Suppressor macrophage (primary cell): ENCODE results near the gene BATF3.

Experiments used
- DNase-seq, 4 experiments: peaks; one replicate each; pipeline ENCODE4 v3.0.0-alpha.2; 2020 to 2022

BATF3 gene

DNA sequence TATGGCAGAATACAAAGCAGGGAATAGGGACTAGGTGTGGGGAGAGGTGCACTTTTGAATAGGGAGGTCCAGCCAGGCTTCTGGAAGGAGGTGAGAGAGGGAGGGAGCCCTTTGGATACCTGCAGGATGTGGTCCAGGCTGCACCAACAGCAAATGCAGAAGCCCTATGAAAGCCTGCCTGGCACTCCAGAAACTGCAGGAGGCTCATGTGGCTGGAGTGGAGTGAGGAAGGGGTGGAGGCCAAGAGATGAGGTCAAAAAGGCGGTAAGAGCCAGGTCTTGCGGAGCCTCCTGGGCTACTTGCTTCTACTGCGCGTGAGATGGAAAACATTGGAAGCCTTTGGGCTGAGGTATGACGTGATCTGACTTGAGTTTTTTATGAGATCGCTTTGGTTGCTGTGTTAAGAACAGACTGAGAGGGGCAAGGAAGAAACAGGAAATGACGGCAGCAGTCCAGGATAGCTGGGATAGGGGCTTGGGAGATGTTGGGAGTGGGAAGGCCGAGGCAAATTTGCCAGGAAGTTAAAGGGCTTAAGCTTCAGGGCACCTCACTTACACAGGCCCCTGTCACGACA, 4.4 kb upstream of the BATF3 start:
- no peak for DNase-seq

GRCh38 chr1:212702672-212703071, 3.0 kb upstream of the BATF3 start:
- no peak for DNase-seq

- DNase-seq: no peak
Observed at GRCh38 chr1:212701910-212702309, 2.3 kb upstream of the BATF3 start.

DNA sequence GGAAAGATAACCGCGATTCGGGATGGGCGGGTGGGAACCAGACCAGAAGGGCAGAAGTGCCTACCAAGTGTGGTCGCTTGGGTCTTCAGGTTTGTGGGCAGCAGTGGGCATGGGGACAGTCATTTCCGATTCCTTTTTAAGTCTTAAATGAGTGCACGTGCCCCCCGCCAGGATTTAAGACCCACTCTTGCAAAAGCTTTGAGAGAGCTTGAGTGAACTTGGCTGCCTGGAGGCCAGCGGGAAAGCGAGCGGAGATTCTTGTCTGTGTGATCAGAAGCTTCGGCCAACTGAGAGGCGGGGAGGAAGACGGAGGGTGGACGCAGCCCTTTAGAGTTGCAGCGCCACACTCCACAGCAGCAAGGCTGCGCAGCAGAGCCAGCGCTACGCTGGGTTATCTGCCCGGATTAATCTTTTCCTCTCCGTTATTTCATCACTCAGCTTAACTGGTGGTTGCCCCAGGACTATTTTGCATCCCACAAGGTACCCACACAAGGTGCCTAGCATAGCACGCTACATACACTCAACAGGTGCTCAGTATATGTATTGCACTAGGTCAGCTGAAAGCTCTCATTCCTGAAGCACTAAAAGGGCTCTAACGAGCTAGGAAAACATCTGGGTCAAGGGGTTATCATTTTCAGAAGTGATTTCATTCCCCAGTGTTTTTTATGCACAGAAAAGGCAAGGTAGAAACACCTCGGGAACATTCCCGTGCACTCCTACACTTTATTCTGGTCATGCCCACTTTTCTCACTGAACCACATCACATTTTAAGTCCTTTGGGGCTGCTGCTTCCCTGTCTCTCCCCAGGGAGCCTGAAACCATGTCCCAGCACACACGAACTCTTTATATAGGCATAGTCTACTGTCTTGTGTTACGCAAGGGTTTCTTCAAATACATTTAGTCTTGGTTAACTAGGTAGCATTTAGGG, 1.5 kb upstream of the BATF3 start:
- DNase-seq: peak; percentile 36 to 72 (median 60)

GRCh38 chr1:212700223-212700891, 717 bp upstream of the BATF3 start:
- peak in 3 of 4 experiments; percentile 30 to 60 (median 48) for DNase-seq

- peak; percentile 63 to 86 (median 74) for DNase-seq
Observed at GRCh38 chr1:212699104-212699624, 476 bp downstream of the BATF3 start.

GRCh38 chr1:212698467-212699103, 1.1 kb downstream of the BATF3 start:
- no peak for DNase-seq

DNA sequence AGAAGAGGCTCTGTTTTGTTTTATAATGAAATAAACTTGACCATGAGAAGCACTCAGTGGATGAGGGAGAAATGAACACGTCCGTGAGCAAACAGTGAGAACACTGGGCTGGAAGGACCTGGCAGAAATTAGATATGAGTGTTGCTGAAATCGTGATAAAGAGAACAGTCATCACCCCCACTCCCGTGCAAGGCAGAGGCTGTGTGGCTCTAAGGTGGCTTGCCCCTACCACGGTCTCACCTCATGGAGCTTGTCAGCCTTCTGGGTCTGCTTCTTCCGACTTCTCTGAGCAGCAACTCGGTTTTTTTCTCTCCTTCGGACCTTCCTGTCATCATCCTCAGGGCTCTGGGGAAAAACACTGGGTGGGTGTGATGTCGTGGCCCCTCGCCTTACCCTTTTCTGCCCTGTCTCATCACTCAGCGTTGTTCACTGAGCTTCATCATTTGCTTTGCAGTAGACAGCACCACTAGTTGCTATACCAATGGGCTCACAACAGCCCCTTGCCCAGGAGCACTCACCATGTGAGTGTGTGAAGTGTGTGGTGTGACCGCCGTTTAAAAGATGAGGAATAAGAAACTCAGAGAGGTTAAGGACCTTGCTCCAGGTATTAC, 2.8 kb downstream of the BATF3 start:
- no peak for DNase-seq

GRCh38 chr1:212692774-212693644, 6.6 kb downstream of the BATF3 start:
- no peak for DNase-seq

GRCh38 chr1:212691561-212692071, 8.0 kb downstream of the BATF3 start:
- no peak for DNase-seq

GRCh38 chr1:212690816-212691403, 8.7 kb downstream of the BATF3 start:
- no peak for DNase-seq

DNA sequence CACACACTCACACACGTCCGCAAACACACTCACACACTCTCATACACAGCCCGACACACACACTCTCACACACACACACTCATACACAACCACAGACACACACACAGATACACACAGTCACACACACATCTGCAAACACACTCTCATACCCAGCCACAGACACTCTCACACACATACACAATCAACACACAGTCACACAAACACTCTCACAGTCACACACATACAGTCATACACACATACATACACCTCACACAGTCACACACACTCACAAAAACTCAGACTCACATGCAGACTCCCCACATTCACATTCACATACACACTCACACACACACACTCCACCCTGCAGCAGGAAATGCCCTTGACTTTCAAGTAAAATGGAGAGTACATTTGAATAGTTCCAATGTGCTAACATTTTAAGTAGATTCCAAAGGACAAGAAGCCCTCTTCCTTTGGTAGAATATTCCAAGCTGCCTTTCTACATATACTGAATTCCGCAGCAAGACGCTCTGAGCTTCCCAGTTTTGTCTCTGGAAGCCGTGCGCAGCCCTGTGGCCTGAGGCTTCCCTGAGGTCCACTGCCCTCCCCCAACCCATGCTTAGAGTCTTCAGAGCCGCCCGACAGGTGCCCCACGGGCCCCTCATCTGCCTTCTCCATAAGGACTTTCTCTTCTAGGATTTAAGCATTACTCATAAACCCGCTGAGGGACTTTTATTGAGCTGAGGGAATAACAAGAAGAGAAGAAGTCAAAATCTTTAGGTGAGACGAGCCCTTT, 9.7 kb downstream of the BATF3 start:
- no peak for DNase-seq

- DNase-seq: no peak
Observed at GRCh38 chr1:212689196-212689725, 10.4 kb downstream of the BATF3 start.

GRCh38 chr1:212688341-212689047, 11.1 kb downstream of the BATF3 start:
- no peak for DNase-seq

GRCh38 chr1:212687811-212688210, 11.8 kb downstream of the BATF3 start:
- no peak for DNase-seq

DNA sequence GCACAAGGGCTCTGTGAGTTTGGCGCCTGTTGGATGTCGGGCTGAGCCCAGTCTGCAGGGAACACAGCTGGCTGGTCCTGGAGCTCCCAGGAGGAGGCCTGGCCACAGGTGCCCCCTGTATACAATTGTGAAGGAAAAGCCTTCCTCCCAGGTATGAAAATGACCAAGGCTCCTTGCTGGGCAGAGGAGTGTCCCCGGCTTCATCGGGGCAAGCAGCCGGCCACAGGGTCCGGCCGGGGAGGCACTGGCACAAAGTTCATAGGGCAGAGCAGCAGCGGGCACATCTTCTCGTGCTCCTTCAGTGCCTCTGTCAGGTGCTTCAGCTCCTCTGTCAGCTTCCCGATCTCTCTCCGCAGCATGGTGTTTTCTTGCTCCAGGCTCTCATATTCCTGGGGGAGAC, 13.0 kb downstream of the BATF3 start:
- no peak for DNase-seq

GRCh38 chr1:212686069-212686468, 13.6 kb downstream of the BATF3 start:
- DNase-seq: no peak

- peak; percentile 26 to 55 (median 42) for DNase-seq
Observed at GRCh38 chr1:212685429-212685828, 14.2 kb downstream of the BATF3 start.
